DOHH2 (cell line): ENCODE measurements around the gene MIPOL1.
"Not testable (repeated sequence)": the region's sequence is repeated elsewhere in the genome, so short reads cannot be mapped to it uniquely, and the experiment has no call there.

Experiments used
- H3F3A ChIP-seq: fragments of 200-600 bp; sonication (generic), shearing (Covaris generic); 2 replicates; pipeline ENCODE4 v1.6.0; 2016; ENCODE audit warnings: antibody characterized with exemption, mild to moderate bottlenecking; ENCODE audit not compliant: control insufficient read depth, insufficient read depth
- H3K27ac ChIP-seq: fragments of 200-600 bp; sonication (generic); 2 replicates; pipeline ENCODE4 v1.5.1; 2014; ENCODE audit warnings: low read depth, mild to moderate bottlenecking, low read length, moderate library complexity
- H3K27me3 ChIP-seq: fragments of 200-600 bp; sonication (generic); 2 replicates; pipeline ENCODE4 v1.6.1; 2014; ENCODE audit warnings: mild to moderate bottlenecking, low read length, mixed read lengths; ENCODE audit not compliant: control insufficient read depth
- H3K36me3 ChIP-seq: fragments of 200-600 bp; sonication (generic); 2 replicates; pipeline ENCODE4 v1.6.1; 2014; ENCODE audit warnings: mild to moderate bottlenecking, low read length, moderate library complexity, mixed read lengths; ENCODE audit not compliant: control insufficient read depth
- H3K4me1 ChIP-seq: fragments of 200-600 bp; sonication (generic); 2 replicates; pipeline ENCODE4 v1.6.1; 2014; ENCODE audit warnings: mild to moderate bottlenecking, low read length, mixed read lengths; ENCODE audit not compliant: control insufficient read depth
- H3K4me2 ChIP-seq: fragments of 200-600 bp; sonication (generic); 2 replicates; pipeline ENCODE4 v1.6.0; 2014; ENCODE audit warnings: mild to moderate bottlenecking, low read length, moderate library complexity
- H3K4me3 ChIP-seq: fragments of 200-600 bp; sonication (generic); 2 replicates; pipeline ENCODE4 v1.5.1; 2014; ENCODE audit warnings: mild to moderate bottlenecking, low read length, mixed read lengths
- H3K79me2 ChIP-seq: fragments of 200-600 bp; sonication (generic); 2 replicates; pipeline ENCODE4 v1.6.1; 2014; ENCODE audit warnings: mild to moderate bottlenecking, low read length, mixed read lengths; ENCODE audit not compliant: control insufficient read depth
- H3K9me2 ChIP-seq: fragments of 200-600 bp; sonication (generic); replicated peaks from 2 replicates; pipeline ENCODE4 v1.6.1; 2014; ENCODE audit warnings: mild to moderate bottlenecking, low read length, mixed read lengths; ENCODE audit not compliant: control insufficient read depth
- H3K9me3 ChIP-seq: fragments of 200-600 bp; sonication (generic); 2 replicates; pipeline ENCODE4 v1.6.1; 2014; ENCODE audit warnings: antibody characterized with exemption, low read length, mixed read lengths; ENCODE audit not compliant: control insufficient read depth, insufficient read depth
- H4K20me1 ChIP-seq: fragments of 200-600 bp; sonication (generic); 2 replicates; pipeline ENCODE4 v1.6.0; 2014; ENCODE audit warnings: low read depth, mild to moderate bottlenecking, antibody characterized with exemption, low read length, moderate library complexity; ENCODE audit not compliant: control insufficient read depth, insufficient read depth
- CTCF ChIP-seq: fragments of 200-600 bp; sonication (generic); IDR thresholded peaks from one replicate; pipeline ENCODE4 v1.5.1; 2014; ENCODE audit warnings: antibody characterized with exemption, mild to moderate bottlenecking, low read depth, low read length; ENCODE audit not compliant: poor library complexity, severe bottlenecking
- EZH2phosphoT487 ChIP-seq: fragments of 200-600 bp; sonication (generic); IDR thresholded peaks from 2 replicates; pipeline ENCODE4 v1.6.1; 2017; ENCODE audit warnings: borderline replicate concordance, mild to moderate bottlenecking, antibody characterized with exemption, low read length, moderate library complexity, mixed read lengths

MIPOL1 gene

GRCh38 chr14:37172936-37173614 lies 24.7 kb upstream of the MIPOL1 start:
- H4K20me1 ChIP-seq: no peaks in the 10 kb centered on the region
- H3K4me2 ChIP-seq: no peak overlapping the region
- no peak overlapping the region for H3K27ac ChIP-seq
- no peak overlapping the region for H3K4me3 ChIP-seq
- H3K9me3 ChIP-seq: peaks cover 4% of the 10 kb centered on the region; the same call in 1 of the 2 replicates
- H3K79me2 ChIP-seq: no peaks in the 10 kb centered on the region
- H3K9me2 ChIP-seq: no peaks in the 10 kb centered on the region
- H3K4me1 ChIP-seq: no peaks in the 10 kb centered on the region
- no peak for TF ChIP-seq CTCF
- TF ChIP-seq EZH2phosphoT487: no peak
- H3K27me3 ChIP-seq: no peaks in the 10 kb centered on the region
- no peaks in the 10 kb centered on the region for H3K36me3 ChIP-seq
- no peaks in the 10 kb centered on the region for H3F3A ChIP-seq

GRCh38 chr14:37179896-37180502 lies 17.7 kb upstream of the MIPOL1 start:
- no peak for TF ChIP-seq EZH2phosphoT487
- TF ChIP-seq CTCF: no peak
- H3K27me3 ChIP-seq: no peaks in the 10 kb centered on the region
- H4K20me1 ChIP-seq: no peaks in the 10 kb centered on the region
- H3K79me2 ChIP-seq: no peaks in the 10 kb centered on the region
- no peak overlapping the region for H3K27ac ChIP-seq
- peaks cover 3% of the 10 kb centered on the region; the same call in 1 of the 2 replicates for H3K9me3 ChIP-seq
- no peaks in the 10 kb centered on the region for H3K36me3 ChIP-seq
- no peaks in the 10 kb centered on the region for H3K4me1 ChIP-seq
- no peaks in the 10 kb centered on the region for H3K9me2 ChIP-seq
- H3F3A ChIP-seq: no peaks in the 10 kb centered on the region
- H3K4me3 ChIP-seq: no peak overlapping the region
- no peak overlapping the region for H3K4me2 ChIP-seq

GRCh38 chr14:37180886-37181285 lies 16.9 kb upstream of the MIPOL1 start:
- H3K27ac ChIP-seq, H3K4me1 ChIP-seq, H3K36me3 ChIP-seq, H3K4me2 ChIP-seq, H3K4me3 ChIP-seq, H3K9me3 ChIP-seq, H3K79me2 ChIP-seq, H4K20me1 ChIP-seq, H3F3A ChIP-seq, H3K9me2 ChIP-seq, H3K27me3 ChIP-seq: not testable (repeated sequence)

GRCh38 chr14:37181441-37181840 lies 16.3 kb upstream of the MIPOL1 start:
- Histone ChIP-seq H3K79me2 (no peaks in the 10 kb centered on the region), H3K4me2 (no peak overlapping the region), H3K36me3 (no peaks in the 10 kb centered on the region), H3K9me2 (no peaks in the 10 kb centered on the region), H4K20me1 (no peaks in the 10 kb centered on the region), H3K27me3 (no peaks in the 10 kb centered on the region), H3K27ac (no peak overlapping the region), H3K4me3 (no peak overlapping the region), H3K4me1 (no peaks in the 10 kb centered on the region), H3F3A (no peaks in the 10 kb centered on the region), H3K9me3 (peaks cover 3% of the 10 kb centered on the region; the same call in 1 of the 2 replicates)
- TF ChIP-seq CTCF (no peak), EZH2phosphoT487 (no peak)

GRCh38 chr14:37184520-37184919 lies 13.2 kb upstream of the MIPOL1 start:
- H3K4me2 ChIP-seq, H3K27ac ChIP-seq, H3K27me3 ChIP-seq, H3K36me3 ChIP-seq, H3K9me3 ChIP-seq, H3K4me1 ChIP-seq, H4K20me1 ChIP-seq, H3K9me2 ChIP-seq, H3K79me2 ChIP-seq, H3F3A ChIP-seq, H3K4me3 ChIP-seq: not testable (repeated sequence)
